GM19193 (cell line): ENCODE measurements around the gene RPS15.

Experiments used
- POLR2A ChIP-seq: IDR thresholded peaks from 4 replicates; pipeline ENCODE4 v1.6.1; 2011; ENCODE audit not compliant: insufficient read depth, insufficient read length; ENCODE audit errors: extremely low read depth

The RPS15 gene

DNA sequence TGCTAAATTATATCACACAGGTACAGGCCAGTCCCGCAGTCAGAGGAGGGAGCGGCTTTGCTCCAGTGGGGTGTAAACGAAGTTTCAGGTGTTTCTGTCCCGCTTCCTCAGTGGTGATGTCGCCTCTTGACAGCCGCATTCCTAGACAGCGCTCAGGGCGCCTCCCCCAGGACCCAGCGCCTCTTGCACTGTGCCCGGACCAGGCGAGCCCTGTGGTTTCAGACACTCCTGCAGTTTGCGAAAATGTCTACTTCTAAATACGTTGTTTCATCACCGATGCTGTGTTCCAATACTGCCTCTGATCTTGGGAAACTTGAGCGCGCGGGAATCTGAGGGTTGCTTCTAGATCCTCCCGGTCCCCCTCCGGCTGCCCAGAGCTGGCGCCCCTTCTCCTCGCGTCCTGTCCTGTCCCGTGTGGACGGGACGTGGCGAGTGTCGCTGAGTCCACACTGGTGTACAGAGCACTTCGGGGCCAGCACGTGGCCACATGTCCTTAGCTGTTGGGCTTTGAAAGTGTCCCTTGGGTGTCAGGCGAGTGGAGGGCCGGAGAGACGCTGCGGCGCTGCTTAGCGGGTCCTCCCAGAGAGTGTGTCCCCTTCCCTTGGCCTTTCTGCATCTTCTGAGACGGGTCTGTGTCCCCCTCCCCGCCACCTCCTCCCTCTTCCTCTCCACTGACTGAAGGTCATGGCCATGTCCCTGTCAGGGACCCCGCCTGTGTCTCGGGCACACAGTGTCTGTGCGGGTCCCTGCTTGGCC lies 14.6 kb upstream of the RPS15 start:
- TF ChIP-seq POLR2A, result no peak

GRCh38 chr19:1424192-1424955 lies 13.8 kb upstream of the RPS15 start:
- no peak for TF ChIP-seq POLR2A

- no peak for TF ChIP-seq POLR2A
Measured at GRCh38 chr19:1425102-1425837, 12.9 kb upstream of the RPS15 start.

GRCh38 chr19:1425902-1426301 lies 12.3 kb upstream of the RPS15 start:
- no peak for TF ChIP-seq POLR2A

DNA sequence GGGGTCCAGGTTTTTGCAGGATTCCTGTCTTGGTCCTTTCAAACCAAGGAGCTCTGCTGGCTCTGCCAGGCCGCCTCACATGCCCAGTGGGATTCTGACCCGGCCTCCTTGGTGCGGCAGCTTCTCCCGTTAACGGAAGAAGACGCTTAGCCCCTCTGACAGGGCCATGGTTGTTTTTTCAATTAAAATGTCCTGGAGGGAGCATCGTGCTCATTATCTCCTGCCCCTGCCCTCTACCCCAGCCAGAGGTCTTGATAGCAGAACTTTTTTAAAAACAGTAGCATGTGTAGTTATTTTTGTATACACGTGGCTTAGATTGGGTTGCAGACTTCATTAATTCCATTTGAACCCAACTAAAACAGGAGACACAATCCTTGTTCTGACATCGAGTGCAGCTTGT lies 11.5 kb upstream of the RPS15 start:
- TF ChIP-seq POLR2A, result no peak

DNA sequence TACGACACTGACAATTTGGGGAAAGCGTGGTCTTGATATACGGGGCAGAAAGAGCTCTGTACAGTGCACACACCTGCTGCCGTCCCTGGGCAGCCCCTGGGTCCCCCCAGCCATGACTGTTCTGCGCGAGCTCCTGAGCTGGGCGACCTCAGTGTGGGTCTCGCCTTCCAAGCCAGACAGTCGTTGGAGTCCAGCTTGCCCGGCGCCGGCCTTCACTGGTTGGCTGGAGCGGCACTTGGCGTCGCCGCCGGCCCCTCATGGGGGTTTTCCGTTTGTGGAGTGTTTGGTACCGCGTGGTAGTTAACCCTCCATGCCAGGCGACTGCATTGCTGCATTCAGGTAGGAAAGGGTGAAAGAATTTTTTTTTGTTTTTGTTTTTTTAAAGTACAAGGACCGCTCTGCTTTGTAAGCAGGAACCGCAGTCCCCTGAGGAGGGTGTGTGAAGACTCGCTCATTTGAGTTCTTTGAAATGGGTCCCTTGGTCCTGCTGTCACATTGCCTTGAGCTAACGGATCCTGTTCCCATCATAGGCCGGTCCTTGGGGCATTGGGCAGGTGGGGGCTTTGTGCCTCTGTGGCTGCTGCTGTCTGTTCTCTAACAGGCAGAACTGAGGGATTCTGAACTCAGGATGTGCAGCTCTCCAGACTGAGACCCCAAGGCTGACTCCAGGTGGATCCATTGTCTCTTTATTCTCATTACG lies 10.8 kb upstream of the RPS15 start:
- TF ChIP-seq POLR2A, result no peak

DNA sequence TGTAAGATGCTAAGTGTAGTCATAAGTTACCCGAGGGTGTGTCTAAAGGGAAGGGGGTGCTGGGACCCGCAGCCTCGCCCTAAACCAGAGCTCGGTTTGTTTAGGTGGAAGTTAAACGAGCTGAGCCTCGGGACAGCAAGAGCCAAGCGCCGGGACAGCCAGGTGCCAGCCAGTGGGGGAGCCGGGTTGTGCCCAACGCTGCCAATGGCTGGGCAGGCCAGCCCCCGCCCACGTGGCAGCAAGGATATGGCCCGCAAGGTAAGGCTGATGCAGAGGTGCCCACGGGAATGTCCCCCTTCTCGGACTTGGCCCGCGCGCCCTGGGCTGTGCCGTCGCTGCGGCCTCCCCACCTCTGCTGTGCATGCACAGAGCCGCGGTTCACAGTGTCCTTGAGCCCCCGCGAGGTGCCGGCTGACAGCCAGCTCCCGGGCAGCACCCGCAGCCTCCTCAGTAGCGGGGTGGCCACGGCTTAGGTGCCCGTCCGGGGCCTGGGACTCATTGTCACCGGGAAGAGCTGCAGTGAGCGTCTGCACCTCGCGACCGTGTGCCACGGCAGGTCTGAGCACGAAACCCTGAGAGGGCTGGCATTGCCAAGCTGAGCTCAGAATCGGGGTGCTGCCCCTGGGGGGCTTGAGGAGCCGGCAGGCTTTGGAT lies 9.3 kb upstream of the RPS15 start:
- no peak for TF ChIP-seq POLR2A

- TF ChIP-seq POLR2A, result no peak
Measured at GRCh38 chr19:1429750-1430149, 8.4 kb upstream of the RPS15 start.

- no peak for TF ChIP-seq POLR2A
Measured at GRCh38 chr19:1430246-1430645, 8.0 kb upstream of the RPS15 start.

DNA sequence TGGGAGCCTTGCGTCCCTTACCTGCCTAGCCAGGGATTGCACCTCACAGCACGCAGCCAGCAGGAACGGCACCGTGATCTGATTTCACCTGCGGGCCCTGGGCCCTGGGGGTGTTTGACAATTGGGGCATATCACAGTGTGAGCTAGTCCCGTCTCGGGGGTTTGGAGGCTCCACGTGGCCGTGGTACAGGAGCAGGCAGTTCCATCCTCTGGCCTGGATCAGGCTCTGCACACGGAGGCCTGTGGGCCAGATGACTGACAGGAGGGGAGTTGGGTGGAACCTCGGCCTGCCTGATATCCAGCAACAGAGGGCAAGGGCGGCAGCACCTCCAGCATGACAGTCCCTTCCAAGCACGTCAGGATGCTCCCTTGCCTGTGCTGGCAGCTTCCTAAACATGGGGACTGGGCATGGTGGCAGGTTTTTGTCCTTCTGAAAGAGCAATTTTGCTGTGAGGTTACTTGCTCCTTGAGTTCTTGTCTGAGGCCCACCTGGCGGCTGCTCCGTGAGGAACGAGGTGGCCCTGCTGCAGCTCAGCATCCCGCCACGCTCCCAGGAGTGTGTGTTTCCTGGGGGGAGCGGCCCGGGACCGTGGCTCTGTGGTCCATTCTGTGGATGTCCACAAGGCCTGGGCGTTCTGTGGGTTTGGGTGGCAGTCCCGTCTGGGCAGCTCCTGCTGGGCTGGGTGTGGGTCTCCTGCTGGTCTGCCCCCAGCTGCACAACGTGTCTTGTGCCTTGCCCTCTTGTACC lies 6.3 kb upstream of the RPS15 start:
- TF ChIP-seq POLR2A, result no peak

DNA sequence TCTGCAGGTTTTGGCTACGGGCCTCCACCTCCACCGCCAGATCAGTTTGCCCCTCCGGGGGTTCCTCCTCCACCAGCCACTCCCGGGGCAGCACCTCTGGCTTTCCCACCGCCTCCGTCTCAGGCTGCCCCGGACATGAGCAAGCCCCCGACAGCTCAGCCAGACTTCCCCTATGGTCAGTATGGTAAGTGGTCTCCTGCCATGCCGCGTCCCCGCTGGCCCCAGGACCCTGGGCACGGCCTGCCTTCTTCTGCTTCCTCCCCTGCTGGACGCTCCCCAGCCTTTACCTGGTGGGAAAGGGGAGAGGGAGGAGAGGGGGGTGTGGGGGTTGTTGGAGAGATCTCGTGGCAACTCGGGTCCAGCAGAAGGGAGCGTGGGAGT lies 5.7 kb upstream of the RPS15 start:
- TF ChIP-seq POLR2A, result no peak

- no peak for TF ChIP-seq POLR2A
Measured at GRCh38 chr19:1433119-1434039, 4.8 kb upstream of the RPS15 start.

DNA sequence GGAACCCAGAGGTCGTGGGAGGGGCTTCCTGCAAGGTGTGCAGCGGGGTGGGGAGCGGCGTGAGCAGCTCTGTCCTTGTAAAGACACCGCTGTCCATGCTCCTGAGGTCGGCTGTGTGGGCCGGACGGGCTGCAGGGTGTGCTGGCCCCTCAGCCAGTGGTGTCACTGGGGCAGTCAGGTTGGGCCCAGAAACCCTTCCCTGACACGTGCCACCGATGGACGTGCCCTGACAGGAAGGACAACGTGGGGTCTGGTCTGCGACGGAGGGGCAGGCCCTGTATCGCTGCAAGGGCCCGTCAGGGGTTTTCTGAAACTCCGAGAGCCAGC lies 4.2 kb upstream of the RPS15 start:
- no peak for TF ChIP-seq POLR2A
